ENCODE data around the gene SEMA6A. TPM values are rescaled to one million over a fixed set of nuclear protein-coding genes. Genes with fewer than 3 reads are reported as not detected.

The SEMA6A gene
- total RNA-seq, 5 donors from 2014 or later (not counting 1 experiment from before 2014, with no cell fraction given), result 0.79 to 0.88 (median 0.79) TPM; not detected in 2

DNA sequence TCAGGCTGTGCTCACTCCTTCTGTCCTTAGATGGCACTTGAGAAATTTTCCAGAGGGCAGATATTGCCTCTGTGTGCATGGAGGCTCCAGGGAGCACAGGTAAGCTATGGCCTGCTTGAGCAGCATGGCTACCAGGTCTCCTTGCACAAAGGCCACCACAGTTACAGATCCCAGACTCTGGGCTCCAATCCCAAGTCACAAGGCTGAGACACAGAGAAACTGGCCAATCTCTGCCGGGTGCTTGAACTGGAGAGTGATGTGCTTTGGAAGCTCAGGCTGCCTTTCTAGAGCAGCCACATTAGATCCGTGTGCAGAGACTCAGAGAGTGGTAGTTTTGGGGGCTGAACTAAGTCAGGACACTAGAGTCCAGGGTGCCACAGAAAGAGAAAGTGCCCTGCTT is 145.7 kb downstream of the SEMA6A start:
- CTCF ChIA-PET, result interaction anchor here in 1 of 2 donors (1.1 kb wide), 1 partner anchor 10 kb away, joined by 3 read pairs; no protein-coding TSS in a partner anchor

DNA sequence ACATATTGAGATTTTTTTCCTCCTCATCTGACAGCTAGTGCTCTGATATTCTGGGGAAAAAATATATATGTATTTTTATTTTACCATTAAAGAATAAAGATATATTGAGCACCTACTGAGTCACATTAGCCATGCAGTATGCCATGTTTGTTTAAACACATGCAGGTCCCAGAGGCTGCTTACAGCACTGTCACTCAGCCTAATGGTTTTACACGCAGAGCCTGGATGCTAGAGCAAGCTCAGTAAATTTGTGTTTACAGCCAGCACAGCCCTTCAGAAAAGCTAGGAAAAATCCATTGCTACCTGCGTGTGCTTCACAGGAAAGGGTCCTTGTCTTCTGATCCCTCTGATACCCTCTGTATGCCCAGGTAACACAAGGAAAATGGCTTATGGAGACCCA is 146.2 kb downstream of the SEMA6A start:
- ChIA-PET CTCF (interaction anchor here in 1 of 2 donors (1.1 kb wide), 1 partner anchor 9 kb away, joined by 3 read pairs; no protein-coding TSS in a partner anchor), POLR2A (interaction anchor here in 1 of 2 donors (0.7 kb wide), 1 partner anchor 46 kb away, joined by 4 read pairs; no protein-coding TSS in a partner anchor)
- Mint-ChIP-seq H3K27ac (no peak overlapping the region), H3K4me3 (no peak overlapping the region), H3K27me3 (no peaks in the 10 kb centered on the region), H3K9me3 (peaks cover 0 to 3% (median 0%) of the 10 kb centered on the region in 3 donors), H3K4me1 (no peaks in the 10 kb centered on the region), H3K36me3 (peaks cover 42% of the 10 kb centered on the region)
- ATAC-seq (replicated peaks in 1 of 4) (no peak), DNase-seq (no peak)
- H3K9me3 ChIP-seq, result no peaks in the 10 kb centered on the region
- WGBS (ENCODE audit: insufficient coverage), result 94% methylated on average over 2 of the region's 2 CpGs
- no peaks in the 10 kb centered on the region for H3K27me3 ChIP-seq (replicated peaks in 1 of 2; ENCODE audit: control insufficient read depth in 2 of 2, extremely low read depth in 1 of 2, insufficient read depth in 2 of 2, low read length in 1 of 2)
- no peak overlapping the region for H3K4me3 ChIP-seq (ENCODE audit: control insufficient read depth in 1 of 2, extremely low read depth in 1 of 2, low read length in 1 of 2)
- H3K36me3 ChIP-seq (ENCODE audit: control insufficient read depth in 2 of 2, extremely low read depth in 1 of 2, insufficient read depth in 1 of 2, low read length in 1 of 2), result no peaks in the 10 kb centered on the region
- H3K27ac ChIP-seq (ENCODE audit: low read length), result no peak overlapping the region
- H3K4me1 ChIP-seq (ENCODE audit: control insufficient read depth in 1 of 2, extremely low read depth in 1 of 2, insufficient read depth in 2 of 2, low read length in 2 of 2), result no peaks in the 10 kb centered on the region

More for the DNA sequence above, 145.7 kb downstream of the SEMA6A start:
- Histone ChIP-seq H3K27ac (ENCODE audit: low read length) (no peak overlapping the region), H3K4me3 (ENCODE audit: control insufficient read depth in 1 of 2, extremely low read depth in 1 of 2, low read length in 1 of 2) (no peak overlapping the region), H3K36me3 (ENCODE audit: control insufficient read depth in 2 of 2, extremely low read depth in 1 of 2, insufficient read depth in 1 of 2, low read length in 1 of 2) (no peaks in the 10 kb centered on the region), H3K9me3 (no peaks in the 10 kb centered on the region), H3K27me3 (replicated peaks in 1 of 2; ENCODE audit: control insufficient read depth in 2 of 2, extremely low read depth in 1 of 2, insufficient read depth in 2 of 2, low read length in 1 of 2) (no peaks in the 10 kb centered on the region), H3K4me1 (ENCODE audit: control insufficient read depth in 1 of 2, extremely low read depth in 1 of 2, insufficient read depth in 2 of 2, low read length in 2 of 2) (no peaks in the 10 kb centered on the region)
- no peak overlapping the region for H3K27ac Mint-ChIP-seq
- H3K9me3 Mint-ChIP-seq, result peaks cover 0 to 3% (median 0%) of the 10 kb centered on the region in 3 donors
- POLR2A ChIA-PET, result no interaction called here
- peaks cover 39% of the 10 kb centered on the region for H3K36me3 Mint-ChIP-seq
- H3K4me3 Mint-ChIP-seq, result no peak overlapping the region
- ATAC-seq (replicated peaks in 1 of 4) (no peak), DNase-seq (no peak)
- no peaks in the 10 kb centered on the region for H3K4me1 Mint-ChIP-seq
- 72% methylated on average over 2 of the region's 2 CpGs for WGBS (ENCODE audit: insufficient coverage)
- H3K27me3 Mint-ChIP-seq, result no peaks in the 10 kb centered on the region

DNA sequence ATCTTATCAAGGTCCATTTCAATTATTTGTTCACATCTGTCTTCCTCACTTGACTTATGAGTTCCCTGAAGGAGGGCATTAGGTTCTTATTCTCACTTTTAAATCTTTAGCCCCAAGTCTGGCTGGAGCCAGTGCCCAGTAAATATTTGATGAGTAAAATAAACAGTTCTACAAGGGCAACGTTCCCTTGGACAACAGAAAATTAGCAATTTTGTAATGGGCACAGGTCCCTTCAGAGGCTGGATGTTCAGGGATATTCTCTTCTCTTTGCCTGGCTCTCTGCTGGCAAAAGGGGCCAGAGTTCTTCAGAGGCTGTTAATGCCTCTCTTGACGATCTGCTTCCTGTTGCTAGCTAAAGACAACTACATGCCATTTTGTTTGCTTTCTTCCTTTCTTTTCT is 149.7 kb downstream of the SEMA6A start:
- ATAC-seq (replicated peaks in 1 of 4), result no peak
- no peaks in the 10 kb centered on the region for H3K27me3 Mint-ChIP-seq
- H3K4me3 Mint-ChIP-seq, result no peak overlapping the region
- H3K4me1 ChIP-seq (ENCODE audit: control insufficient read depth in 1 of 2, extremely low read depth in 1 of 2, insufficient read depth in 2 of 2, low read length in 2 of 2), result no peaks in the 10 kb centered on the region
- no peaks in the 10 kb centered on the region for H3K4me1 Mint-ChIP-seq
- peaks cover 45% of the 10 kb centered on the region for H3K36me3 Mint-ChIP-seq
- CTCF ChIA-PET, result no interaction called here
- WGBS (ENCODE audit: insufficient coverage), result 94% methylated on average over 2 of the region's 2 CpGs
- no peak overlapping the region for H3K4me3 ChIP-seq (ENCODE audit: control insufficient read depth in 1 of 2, extremely low read depth in 1 of 2, low read length in 1 of 2)
- no peaks in the 10 kb centered on the region for H3K27me3 ChIP-seq (replicated peaks in 1 of 2; ENCODE audit: control insufficient read depth in 2 of 2, extremely low read depth in 1 of 2, insufficient read depth in 2 of 2, low read length in 1 of 2)
- no peak overlapping the region for H3K27ac ChIP-seq (ENCODE audit: low read length)
- no peak overlapping the region for H3K27ac Mint-ChIP-seq
- DNase-seq, result no peak
- H3K9me3 ChIP-seq, result no peaks in the 10 kb centered on the region
- H3K9me3 Mint-ChIP-seq, result no peaks in the 10 kb centered on the region
- POLR2A ChIA-PET, result no interaction called here
- peaks cover 0 to 3% of the 10 kb centered on the region in 2 donors for H3K36me3 ChIP-seq (ENCODE audit: control insufficient read depth in 2 of 2, extremely low read depth in 1 of 2, insufficient read depth in 1 of 2, low read length in 1 of 2)

DNA sequence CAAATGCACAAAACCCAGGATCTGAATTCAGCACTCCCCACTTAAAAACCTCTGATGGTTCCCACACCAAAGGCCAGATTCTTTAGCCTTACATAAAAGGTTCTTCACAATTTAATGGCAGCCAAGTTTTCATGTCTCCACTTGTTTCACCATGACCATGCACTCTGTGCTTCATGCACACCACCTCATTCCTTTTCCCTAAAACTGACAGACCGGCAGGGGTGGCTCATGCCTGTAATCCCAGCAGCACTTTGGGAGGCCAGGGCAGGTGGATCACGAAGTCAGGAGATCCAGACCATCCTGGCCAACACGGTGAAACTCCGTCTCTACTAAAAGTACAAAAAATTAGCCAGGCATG is 150.4 kb downstream of the SEMA6A start:
- Mint-ChIP-seq H3K4me3 (no peak overlapping the region), H3K9me3 (no peaks in the 10 kb centered on the region), H3K27ac (no peak overlapping the region), H3K36me3 (peaks cover 52% of the 10 kb centered on the region), H3K4me1 (no peaks in the 10 kb centered on the region), H3K27me3 (no peaks in the 10 kb centered on the region)
- Histone ChIP-seq H3K4me1 (ENCODE audit: control insufficient read depth in 1 of 2, extremely low read depth in 1 of 2, insufficient read depth in 2 of 2, low read length in 2 of 2) (no peaks in the 10 kb centered on the region), H3K4me3 (ENCODE audit: control insufficient read depth in 1 of 2, extremely low read depth in 1 of 2, low read length in 1 of 2) (no peak overlapping the region), H3K9me3 (no peaks in the 10 kb centered on the region), H3K27ac (ENCODE audit: low read length) (no peak overlapping the region), H3K27me3 (replicated peaks in 1 of 2; ENCODE audit: control insufficient read depth in 2 of 2, extremely low read depth in 1 of 2, insufficient read depth in 2 of 2, low read length in 1 of 2) (no peaks in the 10 kb centered on the region), H3K36me3 (ENCODE audit: control insufficient read depth in 2 of 2, extremely low read depth in 1 of 2, insufficient read depth in 1 of 2, low read length in 1 of 2) (peaks cover 0 to 3% of the 10 kb centered on the region in 2 donors)
- DNase-seq, result no peak
- 90% methylated on average over 4 of the region's 4 CpGs for WGBS (ENCODE audit: insufficient coverage)
- POLR2A ChIA-PET, result no interaction called here
- ATAC-seq (replicated peaks in 1 of 4), result no peak
- CTCF ChIA-PET, result no interaction called here

DNA sequence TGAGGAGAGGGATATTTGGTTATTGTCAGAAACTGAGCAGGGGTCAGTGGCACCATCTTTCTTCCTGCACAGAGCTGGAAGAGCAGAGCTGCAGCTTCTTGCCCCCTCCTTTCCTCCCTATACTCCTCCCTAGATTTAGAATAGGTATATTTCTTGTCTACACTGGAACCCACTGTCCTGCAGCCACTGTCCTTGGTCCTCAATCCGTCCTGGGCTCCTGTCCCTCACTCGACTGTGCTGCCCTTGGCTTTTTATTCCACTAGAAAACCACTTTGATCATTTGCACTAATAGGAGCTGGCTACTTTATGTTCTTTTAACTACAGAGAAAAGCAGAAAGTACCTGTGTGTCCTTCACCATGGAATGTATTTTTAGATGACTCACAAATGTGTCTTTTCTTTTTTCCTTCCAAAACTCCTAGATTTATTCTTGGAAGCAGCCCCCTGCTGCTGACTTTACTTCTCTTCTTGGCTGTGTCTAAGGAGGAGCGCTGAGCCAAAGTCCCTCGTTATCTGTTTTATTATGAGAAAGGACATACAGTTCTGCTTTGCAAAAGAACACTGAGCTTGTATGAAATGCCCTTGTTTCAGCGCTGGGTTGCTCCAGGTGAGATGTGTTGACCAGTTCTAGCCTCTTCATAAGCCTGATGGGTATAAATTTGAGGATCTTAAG is 150.9 kb downstream of the SEMA6A start:
- ChIA-PET CTCF (no interaction called here), POLR2A (interaction anchor here in 1 of 2 donors (0.6 kb wide), 1 partner anchor 8 kb away, joined by 3 read pairs; no protein-coding TSS in a partner anchor)
- peaks cover 0 to 3% of the 10 kb centered on the region in 2 donors for H3K36me3 ChIP-seq (ENCODE audit: control insufficient read depth in 2 of 2, extremely low read depth in 1 of 2, insufficient read depth in 1 of 2, low read length in 1 of 2)
- H3K27ac ChIP-seq (ENCODE audit: low read length), result no peak overlapping the region
- Mint-ChIP-seq H3K36me3 (peaks cover 57% of the 10 kb centered on the region), H3K9me3 (no peaks in the 10 kb centered on the region), H3K27ac (no peak overlapping the region), H3K27me3 (no peaks in the 10 kb centered on the region), H3K4me1 (no peaks in the 10 kb centered on the region), H3K4me3 (no peak overlapping the region)
- ATAC-seq (replicated peaks in 1 of 4) (no peak), DNase-seq (no peak)
- H3K9me3 ChIP-seq, result no peaks in the 10 kb centered on the region
- 76% methylated on average over 2 of the region's 5 CpGs for WGBS (ENCODE audit: insufficient coverage)
- H3K4me3 ChIP-seq (ENCODE audit: control insufficient read depth in 1 of 2, extremely low read depth in 1 of 2, low read length in 1 of 2), result no peak overlapping the region
- H3K4me1 ChIP-seq (ENCODE audit: control insufficient read depth in 1 of 2, extremely low read depth in 1 of 2, insufficient read depth in 2 of 2, low read length in 2 of 2), result no peaks in the 10 kb centered on the region
- H3K27me3 ChIP-seq (replicated peaks in 1 of 2; ENCODE audit: control insufficient read depth in 2 of 2, extremely low read depth in 1 of 2, insufficient read depth in 2 of 2, low read length in 1 of 2), result no peaks in the 10 kb centered on the region

DNA sequence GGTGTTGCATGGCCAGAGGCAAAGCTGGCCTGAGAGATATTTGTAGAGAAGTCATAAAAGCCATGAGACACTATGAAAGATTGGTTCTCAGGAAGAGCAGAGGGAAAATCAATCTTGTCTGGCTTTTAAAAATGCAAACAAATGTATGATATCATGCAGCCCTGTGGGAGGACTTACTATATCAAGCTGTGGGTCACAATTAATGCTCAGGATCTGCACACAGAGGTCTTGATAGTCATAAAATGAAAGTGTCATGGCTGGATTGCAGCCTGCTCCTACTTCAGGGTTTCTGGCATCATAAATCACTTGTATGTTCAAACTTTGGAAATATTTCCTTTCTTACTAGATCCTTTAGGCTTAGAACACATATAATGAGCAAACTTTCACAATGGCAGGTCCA is 151.5 kb downstream of the SEMA6A start:
- Mint-ChIP-seq H3K36me3 (peaks cover 61% of the 10 kb centered on the region), H3K4me3 (no peak overlapping the region), H3K27me3 (no peaks in the 10 kb centered on the region), H3K4me1 (no peaks in the 10 kb centered on the region), H3K9me3 (no peaks in the 10 kb centered on the region), H3K27ac (no peak overlapping the region)
- Histone ChIP-seq H3K36me3 (ENCODE audit: control insufficient read depth in 2 of 2, extremely low read depth in 1 of 2, insufficient read depth in 1 of 2, low read length in 1 of 2) (peaks cover 0 to 3% of the 10 kb centered on the region in 2 donors), H3K27me3 (replicated peaks in 1 of 2; ENCODE audit: control insufficient read depth in 2 of 2, extremely low read depth in 1 of 2, insufficient read depth in 2 of 2, low read length in 1 of 2) (no peaks in the 10 kb centered on the region), H3K4me3 (ENCODE audit: control insufficient read depth in 1 of 2, extremely low read depth in 1 of 2, low read length in 1 of 2) (no peak overlapping the region), H3K9me3 (no peaks in the 10 kb centered on the region), H3K27ac (ENCODE audit: low read length) (no peak overlapping the region), H3K4me1 (ENCODE audit: control insufficient read depth in 1 of 2, extremely low read depth in 1 of 2, insufficient read depth in 2 of 2, low read length in 2 of 2) (no peaks in the 10 kb centered on the region)
- ATAC-seq (replicated peaks in 1 of 4) (no peak), DNase-seq (no peak)
- CTCF ChIA-PET, result no interaction called here
- POLR2A ChIA-PET, result no interaction called here
